Parathyroid adenoma (tissue), 2 donors: ENCODE results near the gene MT1X.
"Not testable (repeated sequence)": the region's sequence is repeated elsewhere in the genome, so short reads cannot be mapped to it uniquely, and the experiment has no call there.

Experiments
- H2AFZ ChIP-seq: fragments of 300-600 bp; sonication (generic); one replicate; pipeline ENCODE4 v1.7.0; 2017; ENCODE audit warnings: antibody characterized with exemption, mild to moderate bottlenecking
- H3K27ac ChIP-seq: fragments of 300-600 bp; sonication (generic); one replicate; pipeline ENCODE4 v1.7.0; 2017
- H3K27me3 ChIP-seq: fragments of 300-600 bp; sonication (generic); one replicate; pipeline ENCODE4 v1.7.0; 2017; ENCODE audit warnings: low read length; ENCODE audit not compliant: control insufficient read depth, insufficient read depth
- H3K36me3 ChIP-seq: fragments of 300-600 bp; sonication (generic); one replicate; pipeline ENCODE4 v1.7.0; 2017; ENCODE audit warnings: low read length; ENCODE audit not compliant: control insufficient read depth, insufficient read depth
- H3K4me1 ChIP-seq: fragments of 300-600 bp; sonication (generic); one replicate; pipeline ENCODE4 v1.7.0; 2017; ENCODE audit warnings: control low read depth
- H3K4me2 ChIP-seq: fragments of 300-600 bp; sonication (generic); one replicate; pipeline ENCODE4 v1.7.0; 2017; ENCODE audit warnings: low read length
- H3K4me3 ChIP-seq: fragments of 300-600 bp; sonication (generic); one replicate; pipeline ENCODE4 v1.7.0; 2017; ENCODE audit warnings: low read depth, low read length
- H3K79me2 ChIP-seq: fragments of 300-600 bp; sonication (generic); one replicate; pipeline ENCODE4 v1.7.0; 2017; ENCODE audit warnings: control low read depth
- H3K9ac ChIP-seq: fragments of 300-600 bp; sonication (generic); one replicate; pipeline ENCODE4 v1.7.0; 2017; ENCODE audit warnings: mild to moderate bottlenecking
- H3K9me3 ChIP-seq: fragments of 300-600 bp; sonication (generic); one replicate; pipeline ENCODE4 v1.7.0; 2017; ENCODE audit warnings: low read length; ENCODE audit not compliant: control insufficient read depth
- TF ChIP-seq, protein P1 (sequence below): fragments of 300-600 bp; sonication (generic); IDR thresholded peaks from one replicate; pipeline ENCODE4 v1.7.0; 2017; ENCODE audit warnings: antibody characterized with exemption, mild to moderate bottlenecking
- donor health status: primary hyperparathyroidism.

The MT1X gene

DNA sequence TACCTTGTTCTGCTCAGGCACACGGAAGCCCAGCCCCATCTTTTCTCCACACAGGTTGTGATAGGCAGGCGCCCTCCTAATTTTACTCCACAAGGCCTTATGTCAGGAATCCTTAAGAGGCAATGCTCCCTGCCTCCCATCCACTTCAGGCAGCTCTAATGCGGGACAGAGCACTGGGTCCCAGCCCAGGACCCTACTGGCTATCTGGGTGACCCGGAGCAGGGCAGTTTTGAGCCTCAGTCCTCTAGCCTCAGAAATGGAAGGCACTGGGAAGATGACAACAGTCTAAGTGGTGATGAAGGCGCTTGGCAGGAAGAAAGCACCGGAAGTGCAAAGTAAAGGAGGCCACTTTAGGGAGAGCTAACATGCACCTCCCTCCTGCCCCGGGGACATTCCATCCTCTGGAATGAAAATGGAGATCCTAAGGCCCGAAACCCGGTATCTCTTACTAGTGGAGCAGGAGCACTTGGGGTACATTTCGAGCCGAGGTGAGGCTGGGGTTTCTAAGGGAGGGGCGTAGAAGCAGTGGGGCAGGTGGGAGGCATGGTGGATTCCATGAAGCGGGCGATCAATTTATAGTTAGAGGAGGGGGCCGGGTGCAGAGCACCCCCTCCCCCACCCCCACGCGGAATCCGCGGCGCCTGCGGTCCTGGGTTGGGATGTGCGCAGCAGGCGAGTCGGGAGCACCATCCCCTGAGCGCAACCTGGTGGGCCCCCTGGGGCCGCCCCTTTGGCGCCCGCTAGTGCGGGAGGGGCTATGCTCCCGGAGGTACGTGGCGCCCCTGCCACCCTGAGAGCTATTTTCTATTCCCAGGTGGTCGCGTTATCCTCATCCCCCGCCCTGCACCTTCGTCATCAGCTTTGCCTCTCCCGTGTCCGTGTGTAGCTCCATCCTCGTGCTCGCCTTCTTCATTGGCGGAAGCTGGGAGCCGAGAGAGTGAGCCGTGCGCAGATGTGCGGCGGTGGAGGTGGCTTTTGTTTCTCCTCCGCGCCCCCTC lies 19.6 kb upstream of the MT1X start:
- H3K27ac ChIP-seq: no peak overlapping the region
- no peaks in the 10 kb centered on the region for H3K79me2 ChIP-seq
- no peaks in the 10 kb centered on the region for H3K9me3 ChIP-seq
- no peak overlapping the region for H3K4me2 ChIP-seq
- H2AFZ ChIP-seq: no peak overlapping the region
- TF ChIP-seq, protein P1, sequence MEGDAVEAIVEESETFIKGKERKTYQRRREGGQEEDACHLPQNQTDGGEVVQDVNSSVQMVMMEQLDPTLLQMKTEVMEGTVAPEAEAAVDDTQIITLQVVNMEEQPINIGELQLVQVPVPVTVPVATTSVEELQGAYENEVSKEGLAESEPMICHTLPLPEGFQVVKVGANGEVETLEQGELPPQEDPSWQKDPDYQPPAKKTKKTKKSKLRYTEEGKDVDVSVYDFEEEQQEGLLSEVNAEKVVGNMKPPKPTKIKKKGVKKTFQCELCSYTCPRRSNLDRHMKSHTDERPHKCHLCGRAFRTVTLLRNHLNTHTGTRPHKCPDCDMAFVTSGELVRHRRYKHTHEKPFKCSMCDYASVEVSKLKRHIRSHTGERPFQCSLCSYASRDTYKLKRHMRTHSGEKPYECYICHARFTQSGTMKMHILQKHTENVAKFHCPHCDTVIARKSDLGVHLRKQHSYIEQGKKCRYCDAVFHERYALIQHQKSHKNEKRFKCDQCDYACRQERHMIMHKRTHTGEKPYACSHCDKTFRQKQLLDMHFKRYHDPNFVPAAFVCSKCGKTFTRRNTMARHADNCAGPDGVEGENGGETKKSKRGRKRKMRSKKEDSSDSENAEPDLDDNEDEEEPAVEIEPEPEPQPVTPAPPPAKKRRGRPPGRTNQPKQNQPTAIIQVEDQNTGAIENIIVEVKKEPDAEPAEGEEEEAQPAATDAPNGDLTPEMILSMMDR: no peak
- no peak overlapping the region for H3K9ac ChIP-seq
- no peaks in the 10 kb centered on the region for H3K36me3 ChIP-seq
- no peak overlapping the region for H3K4me3 ChIP-seq
- peaks cover 2% of the 10 kb centered on the region for H3K27me3 ChIP-seq
- peaks cover 5% of the 10 kb centered on the region for H3K4me1 ChIP-seq

DNA sequence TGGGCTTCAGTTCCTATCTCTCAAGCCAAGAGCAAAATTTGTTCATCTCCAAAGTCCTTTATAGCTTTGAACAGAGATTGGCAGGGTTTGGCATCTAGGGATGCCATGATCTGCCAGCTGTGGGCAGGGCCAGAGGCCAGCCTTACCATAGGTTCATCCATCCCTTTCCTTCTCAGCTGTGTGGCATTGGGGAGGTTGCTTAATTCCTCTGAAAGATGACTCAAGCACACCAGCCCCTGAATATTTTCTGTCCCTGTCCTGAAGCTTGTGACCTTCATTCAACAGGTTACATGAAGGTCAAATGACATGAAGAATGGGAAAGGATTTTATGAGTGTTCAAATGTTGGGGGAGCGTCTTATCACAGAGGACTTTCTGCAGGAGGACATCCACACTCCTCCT lies 17.8 kb upstream of the MT1X start:
- H3K4me3 ChIP-seq: no peak overlapping the region
- no peaks in the 10 kb centered on the region for H3K36me3 ChIP-seq
- peaks cover 2% of the 10 kb centered on the region for H3K27me3 ChIP-seq
- H3K27ac ChIP-seq: no peak overlapping the region
- H3K4me1 ChIP-seq: no peaks in the 10 kb centered on the region
- no peak overlapping the region for H2AFZ ChIP-seq
- no peaks in the 10 kb centered on the region for H3K9me3 ChIP-seq
- H3K9ac ChIP-seq: no peak overlapping the region
- TF ChIP-seq, protein P1: no peak
- no peaks in the 10 kb centered on the region for H3K79me2 ChIP-seq
- no peak overlapping the region for H3K4me2 ChIP-seq

DNA sequence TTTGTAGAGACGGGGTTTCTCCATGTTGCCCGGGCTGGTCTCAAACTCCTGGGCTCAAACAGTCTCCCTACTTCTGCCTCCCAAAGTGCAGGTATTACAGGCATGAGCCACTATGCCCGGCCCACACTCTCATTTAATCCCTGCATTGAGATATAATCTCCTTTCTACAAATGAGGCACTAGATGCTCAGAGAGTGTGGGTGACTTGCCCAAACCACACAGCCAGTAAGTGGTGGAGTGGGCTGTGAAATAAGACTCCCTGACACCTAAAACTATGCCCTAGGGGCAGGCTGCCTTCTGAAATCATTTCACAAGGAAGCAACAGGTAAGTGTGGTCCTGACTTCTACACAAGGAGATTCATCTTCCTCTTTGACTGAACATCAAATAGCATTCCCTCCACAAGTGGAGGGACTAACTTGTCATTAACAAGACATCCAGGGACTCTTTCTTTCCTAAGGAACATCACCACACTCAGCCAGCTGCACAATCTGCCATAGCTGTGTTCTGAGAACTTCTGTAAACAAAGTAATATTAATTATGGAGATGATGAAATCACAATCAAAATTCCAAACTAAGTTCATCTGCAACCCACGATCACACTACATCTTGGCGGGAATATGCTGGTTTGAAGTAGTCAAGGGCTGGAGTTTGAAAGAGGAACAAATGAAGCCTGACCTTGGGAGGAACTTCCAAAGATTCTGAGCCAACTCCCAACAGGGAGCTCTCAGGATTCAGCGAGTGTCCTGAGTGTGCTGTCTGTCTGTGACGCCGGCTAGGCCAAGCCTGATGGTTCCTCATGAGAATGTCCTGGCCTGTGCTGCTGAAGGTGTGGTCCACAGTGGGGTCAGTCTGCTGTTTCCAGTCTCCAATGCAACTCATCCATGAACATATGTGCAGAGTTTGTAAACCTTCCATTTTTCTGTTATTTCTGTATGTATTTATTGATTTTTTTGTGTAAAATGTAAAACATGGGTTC lies 16.7 kb upstream of the MT1X start:
- not testable (repeated sequence) for H3K4me3 ChIP-seq, H2AFZ ChIP-seq, H3K79me2 ChIP-seq, H3K27me3 ChIP-seq, H3K4me1 ChIP-seq, H3K36me3 ChIP-seq, H3K4me2 ChIP-seq, H3K9me3 ChIP-seq, H3K9ac ChIP-seq, H3K27ac ChIP-seq

DNA sequence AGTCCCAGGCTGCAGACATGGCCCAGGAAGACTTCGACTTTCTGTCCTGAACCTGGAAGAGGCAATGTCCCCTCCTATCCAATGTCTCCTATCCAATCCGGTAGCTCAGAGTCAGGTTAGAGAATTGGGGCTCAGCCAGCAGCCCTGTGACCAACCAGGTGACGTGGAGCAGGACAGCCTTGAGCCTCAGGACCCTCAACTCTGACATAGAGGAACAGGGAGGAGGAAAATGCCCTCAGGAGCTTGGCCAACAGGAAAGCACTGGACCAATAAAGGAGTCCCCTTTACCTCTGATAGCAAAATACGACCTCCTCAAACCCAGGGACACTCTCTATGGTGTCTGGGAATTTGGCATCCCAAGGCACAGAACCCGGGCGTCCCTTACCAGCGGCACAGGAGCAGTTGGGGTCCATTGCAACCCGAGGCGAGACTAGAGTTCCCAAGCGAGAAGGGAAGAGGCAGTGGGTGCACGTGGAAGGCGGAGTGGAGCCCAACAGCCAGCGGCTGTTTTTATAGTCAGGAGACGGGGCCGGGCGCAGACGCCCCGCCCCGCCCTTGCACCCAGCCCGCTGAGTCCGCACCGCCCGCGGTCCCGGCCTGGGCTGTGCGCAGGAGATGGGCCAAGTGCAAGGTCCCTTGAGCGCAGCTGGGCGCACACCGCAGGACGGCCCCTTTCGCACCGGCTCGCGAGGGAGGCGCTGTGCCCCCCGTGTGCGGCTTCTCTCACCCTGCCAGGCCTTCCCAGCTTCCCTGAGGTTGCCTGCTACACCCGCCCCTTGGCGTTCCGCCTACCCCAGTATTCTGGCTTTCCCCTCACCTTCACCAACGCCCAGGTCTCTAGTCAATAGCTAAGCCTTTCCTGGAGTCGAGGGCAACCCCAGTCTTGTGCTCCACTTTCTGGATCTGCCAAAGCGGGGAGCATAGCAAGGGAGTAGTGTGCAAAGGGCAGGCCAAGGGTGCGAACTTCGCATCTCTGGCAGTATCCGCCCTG lies 14.4 kb upstream of the MT1X start, which contains the start of gene MT1G:
Gene MT1G, minus strand, starts transcription at position 485 of the 991 bp plus-strand sequence. Its CDS starts 72 bp downstream, at position 413.
- no peaks in the 10 kb centered on the region for H3K36me3 ChIP-seq
- no peak within 1 kb of the TSS for H3K27ac ChIP-seq
- no peak within 1 kb of the TSS for H3K4me3 ChIP-seq
- no peak within 1 kb of the TSS for H3K9ac ChIP-seq
- no peaks in the 10 kb centered on the region for H3K4me1 ChIP-seq
- H3K27me3 ChIP-seq: peaks cover 2% of the 10 kb centered on the region
- H3K9me3 ChIP-seq: no peaks in the 10 kb centered on the region
- H3K4me2 ChIP-seq: peak within 1 kb of the TSS; percentile 17
- H3K79me2 ChIP-seq: no peaks in the 10 kb centered on the region
- TF ChIP-seq, protein P1: no peak
- peak within 1 kb of the TSS; percentile 47 for H2AFZ ChIP-seq
